ENCODE results near the gene CLCC1. TPM values are rescaled to one million over a fixed set of nuclear protein-coding genes. Genes with fewer than 3 reads are reported as not detected.
"Not testable (repeated sequence)": the region's sequence is repeated elsewhere in the genome, so short reads cannot be mapped to it uniquely, and the experiment has no call there.

CLCC1 gene
- 10 to 100 TPM; 16.2 to 17.6 TPM for total RNA-seq

GRCh38 chr1:108963052-108963686 lies at the start of gene CLCC1:
Gene CLCC1, minus strand, starts transcription at chr1:108963484. Its CDS starts 13,047 bp downstream, at chr1:108950437.
- ATAC-seq: peak; percentile 97
- 0% methylated on average over 25 to 62 of the region's 72 CpGs for WGBS, 2 donors
- H3K27me3 ChIP-seq: no peaks in the 10 kb centered on the region
- H3K27ac ChIP-seq: peak within 1 kb of the TSS; percentile 97 to 99 (median 99)
- peak; percentile 94 to 96 (median 94) for TF ChIP-seq POLR2A (IDR thresholded peaks at IDR 0.05)
- TF ChIP-seq, protein P1, sequence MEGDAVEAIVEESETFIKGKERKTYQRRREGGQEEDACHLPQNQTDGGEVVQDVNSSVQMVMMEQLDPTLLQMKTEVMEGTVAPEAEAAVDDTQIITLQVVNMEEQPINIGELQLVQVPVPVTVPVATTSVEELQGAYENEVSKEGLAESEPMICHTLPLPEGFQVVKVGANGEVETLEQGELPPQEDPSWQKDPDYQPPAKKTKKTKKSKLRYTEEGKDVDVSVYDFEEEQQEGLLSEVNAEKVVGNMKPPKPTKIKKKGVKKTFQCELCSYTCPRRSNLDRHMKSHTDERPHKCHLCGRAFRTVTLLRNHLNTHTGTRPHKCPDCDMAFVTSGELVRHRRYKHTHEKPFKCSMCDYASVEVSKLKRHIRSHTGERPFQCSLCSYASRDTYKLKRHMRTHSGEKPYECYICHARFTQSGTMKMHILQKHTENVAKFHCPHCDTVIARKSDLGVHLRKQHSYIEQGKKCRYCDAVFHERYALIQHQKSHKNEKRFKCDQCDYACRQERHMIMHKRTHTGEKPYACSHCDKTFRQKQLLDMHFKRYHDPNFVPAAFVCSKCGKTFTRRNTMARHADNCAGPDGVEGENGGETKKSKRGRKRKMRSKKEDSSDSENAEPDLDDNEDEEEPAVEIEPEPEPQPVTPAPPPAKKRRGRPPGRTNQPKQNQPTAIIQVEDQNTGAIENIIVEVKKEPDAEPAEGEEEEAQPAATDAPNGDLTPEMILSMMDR (IDR thresholded peaks at IDR 0.05): peak in 1 of 7 experiments; percentile 16
- peaks cover 27% of the 10 kb centered on the region for H3K4me1 ChIP-seq
- no peaks in the 10 kb centered on the region for H3K9me3 ChIP-seq
- DNase-seq: peak; percentile 93 to 95 (median 94)
- intact Hi-C loops (cut with DNase I): no loop called here
- peak within 1 kb of the TSS; percentile 57 to 74 for H3K4me3 ChIP-seq
- no peaks in the 10 kb centered on the region for H3K36me3 ChIP-seq (replicated peaks in 1 of 2; ENCODE audit: insufficient read depth in 1 of 2, low read depth in 2 of 2)

DNA sequence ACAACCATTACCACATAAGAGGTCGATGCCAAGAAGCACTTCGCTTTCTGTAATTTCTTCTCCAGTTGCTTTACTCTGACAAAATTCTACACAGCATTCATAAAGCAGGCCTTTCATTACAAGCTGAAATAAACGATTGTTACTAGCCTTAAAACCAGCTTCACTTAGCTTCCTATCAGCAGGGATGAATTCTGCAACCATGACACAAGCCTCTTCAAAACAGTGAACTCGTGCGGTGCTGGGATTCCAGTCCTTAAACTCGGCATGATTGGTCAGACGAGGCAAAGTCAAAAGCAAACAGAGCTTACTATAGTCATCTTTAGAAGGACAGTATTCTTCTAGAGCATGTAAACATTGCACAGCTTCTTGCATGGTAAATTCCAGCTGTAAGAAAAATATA lies 48.1 kb upstream of the CLCC1 start:
- TF ChIP-seq POLR2A (IDR thresholded peaks at IDR 0.05): no peak
- TF ChIP-seq, protein P1 (IDR thresholded peaks at IDR 0.05): no peak
- no peaks in the 10 kb centered on the region for H3K4me1 ChIP-seq
- H3K27me3 ChIP-seq: no peaks in the 10 kb centered on the region
- WGBS, 2 donors: 71 to 79% methylated on average over 7 of the region's 7 CpGs
- no peak for DNase-seq
- H3K27ac ChIP-seq: no peak overlapping the region
- no peaks in the 10 kb centered on the region for H3K9me3 ChIP-seq
- peaks cover 2 to 11% of the 10 kb centered on the region in 2 donors for H3K36me3 ChIP-seq (replicated peaks in 1 of 2; ENCODE audit: insufficient read depth in 1 of 2, low read depth in 2 of 2)
- H3K4me3 ChIP-seq: no peak overlapping the region
- intact Hi-C loops (cut with DNase I): no loop called here
- ATAC-seq: no peak

- peaks cover 4 to 10% of the 10 kb centered on the region in 2 donors for H3K36me3 ChIP-seq (replicated peaks in 1 of 2; ENCODE audit: insufficient read depth in 1 of 2, low read depth in 2 of 2)
- H3K27ac ChIP-seq; DNase-seq; ATAC-seq; H3K9me3 ChIP-seq; H3K4me1 ChIP-seq; H3K27me3 ChIP-seq; H3K4me3 ChIP-seq; intact Hi-C loops (cut with DNase I): not testable (repeated sequence)
- 88 to 92% methylated on average over 3 of the region's 3 CpGs for WGBS, 2 donors
These were observed 33.3 kb upstream of the CLCC1 start for GRCh38 chr1:108996622-108997021.

DNA sequence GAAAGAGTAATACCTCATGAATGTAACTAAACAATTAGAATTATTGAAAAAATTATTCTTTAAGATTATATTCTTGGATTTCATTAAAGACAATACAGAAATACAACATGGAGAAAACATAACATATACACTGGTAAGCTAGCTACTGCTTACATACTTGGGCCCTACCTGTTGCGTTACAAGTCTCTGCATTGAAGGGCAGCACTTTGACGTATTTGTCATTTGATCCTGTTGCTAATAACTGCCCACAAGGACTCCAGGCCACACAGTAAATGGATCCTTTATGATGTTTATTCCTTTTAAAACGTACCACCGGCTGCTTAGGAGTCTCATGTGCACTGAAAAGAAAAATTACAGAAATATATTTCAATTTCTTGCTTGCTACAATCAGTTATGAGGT lies 19.8 kb upstream of the CLCC1 start:
- 83 to 84% methylated on average over 4 of the region's 4 CpGs for WGBS, 2 donors
- H3K9me3 ChIP-seq: no peaks in the 10 kb centered on the region
- no peaks in the 10 kb centered on the region for H3K27me3 ChIP-seq
- no peak overlapping the region for H3K27ac ChIP-seq
- TF ChIP-seq, protein P1 (IDR thresholded peaks at IDR 0.05): no peak
- no peak for TF ChIP-seq POLR2A (IDR thresholded peaks at IDR 0.05)
- no peak for ATAC-seq
- H3K4me3 ChIP-seq: no peak overlapping the region
- intact Hi-C loops (cut with DNase I): no loop called here
- DNase-seq: no peak
- no peaks in the 10 kb centered on the region for H3K4me1 ChIP-seq
- peaks cover 0 to 2% of the 10 kb centered on the region in 2 donors for H3K36me3 ChIP-seq (replicated peaks in 1 of 2; ENCODE audit: insufficient read depth in 1 of 2, low read depth in 2 of 2)

- H3K27me3 ChIP-seq: no peaks in the 10 kb centered on the region
- DNase-seq: no peak
- no peak overlapping the region for H3K27ac ChIP-seq
- H3K36me3 ChIP-seq (replicated peaks in 1 of 2; ENCODE audit: insufficient read depth in 1 of 2, low read depth in 2 of 2): no peaks in the 10 kb centered on the region
- H3K9me3 ChIP-seq: no peaks in the 10 kb centered on the region
- WGBS, 2 donors: 54 to 58% methylated on average over 4 of the region's 4 CpGs
- no peak for ATAC-seq
- intact Hi-C loops (cut with DNase I): no loop called here
- TF ChIP-seq, protein P1 (IDR thresholded peaks at IDR 0.05): no peak
- no peak for TF ChIP-seq POLR2A (IDR thresholded peaks at IDR 0.05)
- no peak overlapping the region for H3K4me3 ChIP-seq
- H3K4me1 ChIP-seq: no peaks in the 10 kb centered on the region
These were observed 13.4 kb upstream of the CLCC1 start for GRCh38 chr1:108976658-108977057.
